WTC11 (cell line): ENCODE data around the gene GIGYF1. TPM values are rescaled to one million over a fixed set of nuclear protein-coding genes. Genes with fewer than 3 reads are reported as not detected.

ENCODE experiments used
- ATAC-seq: fragments of 200-7000 bp; cut with Tn5 transposase; 2 replicates; pipeline ENCODE4 v1.10.0; 2021; ENCODE audit warnings: mild to moderate bottlenecking, moderate library complexity
- CTCF ChIA-PET: fragments of 300-600 bp; sonication (Branson Sonifier 250); formaldehyde crosslinking; loops from one replicate; lab custom pipeline; 2021; ENCODE audit warnings: antibody characterized with exemption; lab: Charles Lee
- POLR2A ChIA-PET: fragments of 350-600 bp; sonication (Branson Sonifier 250); formaldehyde crosslinking; loops from one replicate; lab custom pipeline; 2021; ENCODE audit warnings: antibody characterized with exemption; lab: Charles Lee
- DNase-seq: peaks from one replicate; pipeline ENCODE4 v3.0.0; 2021; ENCODE audit warnings: low spot score
- H3K27ac Mint-ChIP-seq: 2 replicates; pipeline ENCODE4 v1.8.0; 2021; ENCODE audit warnings: mixed read lengths
- H3K27me3 Mint-ChIP-seq: 2 replicates; pipeline ENCODE4 v1.8.0; 2021; ENCODE audit warnings: low read depth, mild to moderate bottlenecking, moderate library complexity, mixed read lengths
- H3K36me3 Mint-ChIP-seq: 2 replicates; pipeline ENCODE4 v1.8.0; 2021; ENCODE audit warnings: mixed read lengths
- H3K4me1 Mint-ChIP-seq: 2 replicates; pipeline ENCODE4 v1.8.0; 2022; ENCODE audit warnings: mixed read lengths
- H3K4me3 Mint-ChIP-seq: 2 replicates; pipeline ENCODE4 v1.8.0; 2021; ENCODE audit warnings: mild to moderate bottlenecking, moderate library complexity, mixed read lengths
- H3K9me3 Mint-ChIP-seq: 2 replicates; pipeline ENCODE4 v1.8.0; 2021; ENCODE audit warnings: mixed read lengths
- EMX1 ChIP-seq: fragments of 250-450 bp; sonication (Bioruptor Pico); IDR thresholded peaks from 2 replicates; pipeline ENCODE4 v1.8.0; 2021; ENCODE audit warnings: mild to moderate bottlenecking
- ESRRA ChIP-seq: sonication (generic); formaldehyde crosslinking; IDR thresholded peaks from 2 replicates; pipeline ENCODE4 v1.8.1; 2022; ENCODE audit warnings: mild to moderate bottlenecking, missing genetic modification reagents, borderline replicate concordance
- ETV6 ChIP-seq: sonication (generic); formaldehyde crosslinking; IDR thresholded peaks from 2 replicates; pipeline ENCODE4 v1.8.1; 2022; ENCODE audit warnings: mild to moderate bottlenecking, missing genetic modification reagents
- FOXK1 ChIP-seq: sonication (generic); formaldehyde crosslinking; IDR thresholded peaks from 2 replicates; pipeline ENCODE4 v1.8.0; 2022; ENCODE audit warnings: mild to moderate bottlenecking, moderate library complexity, missing genetic modification reagents
- FOXP1 ChIP-seq: sonication (generic); formaldehyde crosslinking; IDR thresholded peaks from 2 replicates; pipeline ENCODE4 v1.8.0; 2022; ENCODE audit warnings: missing genetic modification reagents, mild to moderate bottlenecking, moderate library complexity, borderline replicate concordance
- NFE2L1 ChIP-seq: sonication (generic); formaldehyde crosslinking; IDR thresholded peaks from 2 replicates; pipeline ENCODE4 v1.8.1; 2023; ENCODE audit warnings: missing genetic modification reagents
- NFYB ChIP-seq: sonication (generic); formaldehyde crosslinking; conservative IDR thresholded peaks from 2 replicates; pipeline ENCODE4 v1.8.0; 2022; ENCODE audit warnings: low read depth, missing genetic modification reagents
- NR2C2 ChIP-seq: sonication (generic); formaldehyde crosslinking; IDR thresholded peaks from 2 replicates; pipeline ENCODE4 v1.8.0; 2022; ENCODE audit warnings: mild to moderate bottlenecking, missing genetic modification reagents
- RORB ChIP-seq: fragments of 250-450 bp; sonication (Bioruptor Pico); IDR thresholded peaks from 2 replicates; pipeline ENCODE4 v1.9.0; 2021; ENCODE audit warnings: mild to moderate bottlenecking
- ZBTB21 ChIP-seq: sonication (generic); formaldehyde crosslinking; IDR thresholded peaks from 2 replicates; pipeline ENCODE4 v1.8.1; 2023; ENCODE audit warnings: mild to moderate bottlenecking, missing genetic modification reagents, borderline replicate concordance
- ZNF317 ChIP-seq: sonication (generic); formaldehyde crosslinking; IDR thresholded peaks from 2 replicates; pipeline ENCODE4 v1.8.1; 2023; ENCODE audit warnings: low read depth, mild to moderate bottlenecking, moderate library complexity, missing genetic modification reagents, borderline replicate concordance
- ZNF396 ChIP-seq: fragments of 250-450 bp; sonication (Bioruptor Pico); IDR thresholded peaks from 2 replicates; pipeline ENCODE4 v1.8.0; 2021; ENCODE audit warnings: mild to moderate bottlenecking, moderate library complexity, borderline replicate concordance
- total RNA-seq: library from RNA; stranded (reverse); gene quantifications from 3 replicates; pipeline ENCODE4 v1.2.3, GENCODE V29; 2021
- TF ChIP-seq, protein P1 (sequence below): sonication (generic); formaldehyde crosslinking; IDR thresholded peaks from 2 replicates; pipeline ENCODE4 v1.8.0; 2023; ENCODE audit warnings: mild to moderate bottlenecking, missing genetic modification reagents
- TF ChIP-seq, protein P2 (sequence below): fragments of 250-450 bp; sonication (Bioruptor Pico); conservative IDR thresholded peaks from 2 replicates; pipeline ENCODE4 v1.9.0; 2021; ENCODE audit warnings: mild to moderate bottlenecking
- TF ChIP-seq, protein P3 (sequence below): fragments of 250-450 bp; sonication (Bioruptor Pico); IDR thresholded peaks from 2 replicates; pipeline ENCODE4 v2.1.2; 2022; ENCODE audit warnings: mild to moderate bottlenecking, moderate library complexity
- TF ChIP-seq, protein P4 (sequence below): sonication (generic); formaldehyde crosslinking; IDR thresholded peaks from 2 replicates; pipeline ENCODE4 v1.8.1; 2023; ENCODE audit warnings: mild to moderate bottlenecking, missing genetic modification reagents, borderline replicate concordance
- TF ChIP-seq, protein P5 (sequence below): sonication (generic); formaldehyde crosslinking; conservative IDR thresholded peaks from 2 replicates; pipeline ENCODE4 v1.8.1; 2022; ENCODE audit warnings: mild to moderate bottlenecking, missing genetic modification reagents

Gene GIGYF1
- total RNA-seq, 1 experiment from 2014 or later: 130 TPM

DNA sequence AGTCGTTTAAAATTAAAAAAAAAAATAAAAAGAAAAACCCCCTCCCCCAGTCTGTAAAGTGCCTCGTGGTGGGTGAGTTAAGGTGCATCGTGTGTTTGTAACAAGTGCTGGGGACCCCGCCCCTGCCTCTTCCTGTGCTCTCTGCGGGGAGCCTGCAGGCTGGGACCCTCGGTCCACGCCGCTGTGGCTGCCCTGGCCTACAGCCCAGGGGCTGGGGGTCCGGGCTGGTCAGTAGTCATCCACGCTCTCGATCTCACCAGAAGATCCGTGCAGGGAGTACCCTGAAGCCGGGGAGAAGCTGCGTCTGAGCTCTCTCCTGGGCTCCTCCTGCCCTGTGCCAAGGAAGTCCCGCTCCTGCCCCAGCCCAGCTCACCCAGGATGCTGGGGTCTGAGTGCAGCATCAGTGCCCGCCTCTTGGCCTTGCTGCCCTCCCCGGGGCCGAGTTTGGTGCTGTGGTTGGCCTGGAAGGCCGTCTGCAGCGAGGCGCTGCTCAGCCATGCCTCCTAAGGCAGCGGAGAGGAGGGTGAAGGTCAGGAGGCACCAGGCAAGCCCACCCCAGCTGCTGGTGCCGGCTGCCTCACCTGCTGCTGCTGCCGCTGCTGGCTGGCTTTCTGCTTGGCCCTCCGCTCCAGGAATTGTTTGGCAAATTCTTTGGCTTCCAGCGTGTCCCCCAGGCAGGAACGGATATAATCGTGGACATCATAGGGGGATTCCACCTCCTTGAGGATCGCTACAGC, 12.4 kb downstream of the GIGYF1 start (continued):
- TF ChIP-seq, protein P1, sequence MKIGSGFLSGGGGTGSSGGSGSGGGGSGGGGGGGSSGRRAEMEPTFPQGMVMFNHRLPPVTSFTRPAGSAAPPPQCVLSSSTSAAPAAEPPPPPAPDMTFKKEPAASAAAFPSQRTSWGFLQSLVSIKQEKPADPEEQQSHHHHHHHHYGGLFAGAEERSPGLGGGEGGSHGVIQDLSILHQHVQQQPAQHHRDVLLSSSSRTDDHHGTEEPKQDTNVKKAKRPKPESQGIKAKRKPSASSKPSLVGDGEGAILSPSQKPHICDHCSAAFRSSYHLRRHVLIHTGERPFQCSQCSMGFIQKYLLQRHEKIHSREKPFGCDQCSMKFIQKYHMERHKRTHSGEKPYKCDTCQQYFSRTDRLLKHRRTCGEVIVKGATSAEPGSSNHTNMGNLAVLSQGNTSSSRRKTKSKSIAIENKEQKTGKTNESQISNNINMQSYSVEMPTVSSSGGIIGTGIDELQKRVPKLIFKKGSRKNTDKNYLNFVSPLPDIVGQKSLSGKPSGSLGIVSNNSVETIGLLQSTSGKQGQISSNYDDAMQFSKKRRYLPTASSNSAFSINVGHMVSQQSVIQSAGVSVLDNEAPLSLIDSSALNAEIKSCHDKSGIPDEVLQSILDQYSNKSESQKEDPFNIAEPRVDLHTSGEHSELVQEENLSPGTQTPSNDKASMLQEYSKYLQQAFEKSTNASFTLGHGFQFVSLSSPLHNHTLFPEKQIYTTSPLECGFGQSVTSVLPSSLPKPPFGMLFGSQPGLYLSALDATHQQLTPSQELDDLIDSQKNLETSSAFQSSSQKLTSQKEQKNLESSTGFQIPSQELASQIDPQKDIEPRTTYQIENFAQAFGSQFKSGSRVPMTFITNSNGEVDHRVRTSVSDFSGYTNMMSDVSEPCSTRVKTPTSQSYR (CRISPR knock-in tag): no peak
- TF ChIP-seq NR2C2 (no peak), ZNF317 (CRISPR knock-in tag) (no peak), NFYB (CRISPR knock-in tag) (no peak), EMX1 (CRISPR knock-in tag) (no peak), FOXK1 (CRISPR knock-in tag) (no peak), ZBTB21 (no peak), NFE2L1 (CRISPR knock-in tag) (no peak), ZNF396 (CRISPR knock-in tag) (no peak)
- TF ChIP-seq, protein P2, sequence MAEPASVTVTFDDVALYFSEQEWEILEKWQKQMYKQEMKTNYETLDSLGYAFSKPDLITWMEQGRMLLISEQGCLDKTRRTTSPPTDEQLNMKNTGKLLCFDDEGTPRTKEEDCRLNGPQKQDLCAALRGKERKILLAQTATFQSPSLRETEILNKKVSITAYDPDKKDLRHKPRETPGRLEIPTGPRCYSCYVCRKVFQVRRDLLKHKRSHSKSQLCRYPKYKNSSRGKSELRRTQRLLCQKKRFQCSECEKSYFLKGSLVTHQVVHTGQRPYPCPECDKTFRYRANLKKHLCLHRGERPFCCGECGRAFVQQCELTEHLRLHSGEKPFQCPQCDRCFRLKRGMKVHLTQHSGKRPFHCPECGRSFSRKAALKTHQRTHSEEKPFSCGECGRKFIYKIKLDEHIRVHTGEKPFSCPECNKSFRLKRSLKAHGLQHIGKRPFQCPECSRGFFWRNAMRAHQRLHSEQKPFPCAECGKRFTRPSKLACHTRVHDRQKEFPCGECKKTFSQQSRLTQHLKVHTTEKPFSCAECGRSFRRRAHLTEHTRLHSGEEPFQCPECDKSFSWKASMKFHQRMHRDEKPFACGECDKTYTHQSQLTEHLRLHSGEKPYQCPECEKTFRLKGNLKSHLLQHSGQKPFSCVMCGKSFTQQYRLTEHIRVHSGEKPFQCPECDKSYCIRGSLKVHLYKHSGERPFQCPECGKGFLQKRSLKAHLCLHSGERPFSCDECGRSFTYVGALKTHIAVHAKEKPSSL (CRISPR knock-in tag): no peak
- TF ChIP-seq, protein P3, sequence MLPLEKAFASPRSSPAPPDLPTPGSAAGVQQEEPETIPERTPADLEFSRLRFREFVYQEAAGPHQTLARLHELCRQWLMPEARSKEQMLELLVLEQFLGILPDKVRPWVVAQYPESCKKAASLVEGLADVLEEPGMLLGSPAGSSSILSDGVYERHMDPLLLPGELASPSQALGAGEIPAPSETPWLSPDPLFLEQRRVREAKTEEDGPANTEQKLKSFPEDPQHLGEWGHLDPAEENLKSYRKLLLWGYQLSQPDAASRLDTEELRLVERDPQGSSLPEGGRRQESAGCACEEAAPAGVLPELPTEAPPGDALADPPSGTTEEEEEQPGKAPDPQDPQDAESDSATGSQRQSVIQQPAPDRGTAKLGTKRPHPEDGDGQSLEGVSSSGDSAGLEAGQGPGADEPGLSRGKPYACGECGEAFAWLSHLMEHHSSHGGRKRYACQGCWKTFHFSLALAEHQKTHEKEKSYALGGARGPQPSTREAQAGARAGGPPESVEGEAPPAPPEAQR (CRISPR knock-in tag): no peak

DNA sequence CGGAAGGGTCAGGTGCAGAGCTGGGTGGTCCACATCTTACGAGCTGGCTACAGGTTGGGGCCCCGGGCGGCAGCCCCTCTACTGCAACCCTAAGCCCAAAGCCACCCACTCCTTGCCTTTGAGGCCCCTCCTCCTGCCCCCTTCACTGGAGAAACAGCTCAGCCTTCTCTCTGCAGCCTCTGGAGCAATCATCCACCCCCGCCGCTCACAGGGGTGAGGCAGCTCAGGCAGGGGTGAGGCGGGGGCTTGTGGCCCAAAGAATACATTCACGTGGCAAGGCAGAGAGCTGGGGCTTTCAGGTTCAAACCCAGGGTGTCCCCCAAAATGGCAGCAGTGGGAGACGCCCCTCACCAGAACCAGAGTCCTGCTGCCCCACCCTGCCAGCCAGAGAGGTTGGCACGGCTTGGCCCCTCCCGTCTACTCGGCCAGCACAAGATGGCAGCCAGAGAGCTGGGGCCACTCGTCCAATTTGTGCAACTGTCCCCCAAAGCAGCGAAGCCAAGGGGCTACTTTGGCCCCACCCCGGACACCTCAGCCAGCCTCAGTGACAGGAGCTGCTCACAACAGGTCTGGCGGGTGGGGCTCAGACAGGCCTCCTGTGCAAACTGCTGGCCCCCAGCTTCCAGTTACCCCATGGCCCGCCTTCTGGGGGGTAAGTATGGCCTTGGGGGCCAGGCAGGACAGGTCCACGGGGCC, 13.3 kb downstream of the GIGYF1 start:
- H3K4me3 Mint-ChIP-seq: no peak overlapping the region
- POLR2A ChIA-PET: interaction anchor here (0.7 to 1.4 kb wide), 5 partner anchors 24 to 68 kb away, joined by 3 to 10 read pairs (median 5); partner anchors contain the start of gene MOSPD3

DNA sequence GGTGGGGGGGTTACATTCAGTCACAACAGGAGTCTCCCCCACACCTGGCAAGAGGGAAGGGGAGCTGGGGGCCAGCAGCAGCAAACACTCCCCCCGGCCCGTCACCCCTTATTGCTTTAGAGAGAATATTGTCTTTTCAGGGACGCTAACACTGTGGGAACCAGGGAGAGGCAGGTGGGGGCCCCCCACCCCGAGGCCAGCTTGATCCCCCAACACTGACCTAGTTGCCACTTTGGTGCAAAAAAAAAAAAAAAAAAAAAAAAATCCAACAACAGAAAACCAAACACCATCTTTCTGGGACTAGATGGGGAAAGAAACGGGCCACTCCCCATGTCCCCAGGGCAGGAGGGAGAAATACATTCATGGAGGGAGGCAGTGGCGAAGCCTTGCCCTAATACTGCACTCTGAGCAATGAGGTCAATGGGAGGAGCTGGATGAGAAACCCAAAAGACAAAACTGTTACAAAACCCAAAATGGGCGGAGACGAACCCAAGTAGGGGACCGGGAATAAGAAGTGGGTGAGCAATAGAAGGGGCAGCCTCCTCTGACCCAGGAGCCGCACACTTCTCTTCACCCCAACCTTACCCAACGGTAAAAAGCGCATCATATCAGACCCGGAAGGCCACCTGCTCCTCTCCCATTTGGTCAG, 14.0 kb downstream of the GIGYF1 start:
- POLR2A ChIA-PET: interaction anchor here (0.7 to 2.0 kb wide), 6 partner anchors 23 to 67 kb away, joined by 3 to 10 read pairs (median 6); partner anchors contain the start of genes MOSPD3 and POP7
- CTCF ChIA-PET: interaction anchor here (0.6 to 2.9 kb wide), 12 partner anchors 12 to 172 kb away, joined by 3 to 15 read pairs (median 4); partner anchors contain the start of genes MOSPD3, POP7 and SLC12A9
- ATAC-seq: no peak
- Mint-ChIP-seq H3K36me3 (peaks cover 18% of the 10 kb centered on the region), H3K27ac (peak overlapping the region; percentile 62; the same call in 1 of the 2 replicates), H3K4me1 (peaks cover 11% of the 10 kb centered on the region), H3K4me3 (no peak overlapping the region), H3K27me3 (no peaks in the 10 kb centered on the region), H3K9me3 (no peaks in the 10 kb centered on the region)
- no peak for DNase-seq
- TF ChIP-seq ETV6 (CRISPR knock-in tag): no peak
- TF ChIP-seq, protein P4, sequence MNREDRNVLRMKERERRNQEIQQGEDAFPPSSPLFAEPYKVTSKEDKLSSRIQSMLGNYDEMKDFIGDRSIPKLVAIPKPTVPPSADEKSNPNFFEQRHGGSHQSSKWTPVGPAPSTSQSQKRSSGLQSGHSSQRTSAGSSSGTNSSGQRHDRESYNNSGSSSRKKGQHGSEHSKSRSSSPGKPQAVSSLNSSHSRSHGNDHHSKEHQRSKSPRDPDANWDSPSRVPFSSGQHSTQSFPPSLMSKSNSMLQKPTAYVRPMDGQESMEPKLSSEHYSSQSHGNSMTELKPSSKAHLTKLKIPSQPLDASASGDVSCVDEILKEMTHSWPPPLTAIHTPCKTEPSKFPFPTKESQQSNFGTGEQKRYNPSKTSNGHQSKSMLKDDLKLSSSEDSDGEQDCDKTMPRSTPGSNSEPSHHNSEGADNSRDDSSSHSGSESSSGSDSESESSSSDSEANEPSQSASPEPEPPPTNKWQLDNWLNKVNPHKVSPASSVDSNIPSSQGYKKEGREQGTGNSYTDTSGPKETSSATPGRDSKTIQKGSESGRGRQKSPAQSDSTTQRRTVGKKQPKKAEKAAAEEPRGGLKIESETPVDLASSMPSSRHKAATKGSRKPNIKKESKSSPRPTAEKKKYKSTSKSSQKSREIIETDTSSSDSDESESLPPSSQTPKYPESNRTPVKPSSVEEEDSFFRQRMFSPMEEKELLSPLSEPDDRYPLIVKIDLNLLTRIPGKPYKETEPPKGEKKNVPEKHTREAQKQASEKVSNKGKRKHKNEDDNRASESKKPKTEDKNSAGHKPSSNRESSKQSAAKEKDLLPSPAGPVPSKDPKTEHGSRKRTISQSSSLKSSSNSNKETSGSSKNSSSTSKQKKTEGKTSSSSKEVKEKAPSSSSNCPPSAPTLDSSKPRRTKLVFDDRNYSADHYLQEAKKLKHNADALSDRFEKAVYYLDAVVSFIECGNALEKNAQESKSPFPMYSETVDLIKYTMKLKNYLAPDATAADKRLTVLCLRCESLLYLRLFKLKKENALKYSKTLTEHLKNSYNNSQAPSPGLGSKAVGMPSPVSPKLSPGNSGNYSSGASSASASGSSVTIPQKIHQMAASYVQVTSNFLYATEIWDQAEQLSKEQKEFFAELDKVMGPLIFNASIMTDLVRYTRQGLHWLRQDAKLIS (CRISPR knock-in tag): no peak
- TF ChIP-seq RORB (CRISPR knock-in tag): no peak
- TF ChIP-seq, protein P5, sequence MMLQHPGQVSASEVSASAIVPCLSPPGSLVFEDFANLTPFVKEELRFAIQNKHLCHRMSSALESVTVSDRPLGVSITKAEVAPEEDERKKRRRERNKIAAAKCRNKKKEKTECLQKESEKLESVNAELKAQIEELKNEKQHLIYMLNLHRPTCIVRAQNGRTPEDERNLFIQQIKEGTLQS: no peak

More for the DNA sequence above, 13.3 kb downstream of the GIGYF1 start:
- no peak overlapping the region for H3K27ac Mint-ChIP-seq
- no peaks in the 10 kb centered on the region for H3K27me3 Mint-ChIP-seq
- H3K36me3 Mint-ChIP-seq: peaks cover 24% of the 10 kb centered on the region
- CTCF ChIA-PET: interaction anchor here (0.6 to 2.9 kb wide), 10 partner anchors 11 to 172 kb away, joined by 3 to 15 read pairs (median 4); partner anchors contain the start of genes MOSPD3 and SLC12A9
- no peaks in the 10 kb centered on the region for H3K9me3 Mint-ChIP-seq
- DNase-seq (no peak), ATAC-seq (no peak)
- peaks cover 11% of the 10 kb centered on the region for H3K4me1 Mint-ChIP-seq
- TF ChIP-seq ESRRA (CRISPR knock-in tag) (no peak), FOXP1 (CRISPR knock-in tag) (0 out of 2 replicates have a peak, but pooled peaks have one; percentile 14)
